GM18507 (cell line): Measurements from ENCODE around the gene SPOPL.

ENCODE experiments used
- DNase-seq: peaks from one replicate; pipeline ENCODE4 v3.0.0; 2011; ENCODE audit warnings: low read depth; ENCODE audit not compliant: insufficient read length; ENCODE audit errors: extremely low spot score
- FAIRE-seq: peaks from 2 replicates; lab custom pipeline; 2011; peaks lifted over from hg19 to GRCh38; lab: Jason Lieb, UNC

SPOPL gene

GRCh38 chr2:138492160-138492559 lies 9.4 kb upstream of the SPOPL start:
- FAIRE-seq (no peak), DNase-seq (no peak)

- FAIRE-seq: no peak
- no peak for DNase-seq
Observed at GRCh38 chr2:138493334-138493733, 8.2 kb upstream of the SPOPL start.

- FAIRE-seq (no peak), DNase-seq (no peak)
Observed at GRCh38 chr2:138494265-138494966, 7.2 kb upstream of the SPOPL start.

GRCh38 chr2:138495384-138495783 lies 6.2 kb upstream of the SPOPL start:
- no peak for DNase-seq
- no peak for FAIRE-seq

- FAIRE-seq: no peak
- DNase-seq: no peak
Observed at GRCh38 chr2:138496096-138496651, 5.4 kb upstream of the SPOPL start.

- FAIRE-seq: no peak
- DNase-seq: no peak
Observed at GRCh38 chr2:138497294-138497693, 4.3 kb upstream of the SPOPL start.

GRCh38 chr2:138499684-138500083 lies 1.9 kb upstream of the SPOPL start:
- no peak for DNase-seq
- no peak for FAIRE-seq

- no peak for FAIRE-seq
- DNase-seq: no peak
Observed at GRCh38 chr2:138500592-138501424, 762 bp upstream of the SPOPL start.

GRCh38 chr2:138502255-138503086 lies 901 bp downstream of the SPOPL start:
- no peak for DNase-seq

GRCh38 chr2:138503087-138503442 lies 1.5 kb downstream of the SPOPL start:
- FAIRE-seq: no peak
- no peak for DNase-seq

More at GRCh38 chr2:138502255-138503086, 901 bp downstream of the SPOPL start:
- FAIRE-seq: peak; percentile 29

- DNase-seq: no peak
- FAIRE-seq: no peak
Observed at GRCh38 chr2:138503652-138504051, 2.1 kb downstream of the SPOPL start.

- DNase-seq (no peak), FAIRE-seq (peak; percentile 44)
Observed at GRCh38 chr2:138504092-138504491, 2.5 kb downstream of the SPOPL start.

- no peak for DNase-seq
- FAIRE-seq: peak; percentile 66
Observed at GRCh38 chr2:138504546-138505235, 3.1 kb downstream of the SPOPL start.

- DNase-seq (no peak), FAIRE-seq (no peak)
Observed at GRCh38 chr2:138507267-138507666, 5.7 kb downstream of the SPOPL start.

- no peak for DNase-seq
- FAIRE-seq: peak; percentile 51
Observed at GRCh38 chr2:138510319-138510718, 8.7 kb downstream of the SPOPL start.

- no peak for FAIRE-seq
Observed at GRCh38 chr2:138512672-138513071, 11.1 kb downstream of the SPOPL start.

GRCh38 chr2:138514173-138514572 lies 12.6 kb downstream of the SPOPL start:
- FAIRE-seq: no peak
- DNase-seq: no peak

More at GRCh38 chr2:138512672-138513071, 11.1 kb downstream of the SPOPL start:
- no peak for DNase-seq

- DNase-seq: no peak
- no peak for FAIRE-seq
Observed at GRCh38 chr2:138515092-138515491, 13.5 kb downstream of the SPOPL start.

GRCh38 chr2:138516030-138516704 lies 14.6 kb downstream of the SPOPL start:
- DNase-seq (no peak), FAIRE-seq (peak; percentile 55)
